ENCODE data around the gene PRMT7. TPM values are rescaled to one million over a fixed set of nuclear protein-coding genes. Genes with fewer than 3 reads are reported as not detected.

PRMT7 gene
- total and polyA plus RNA-seq, 10 donors = 25.0 to 66.4 (median 42.0) TPM

DNA sequence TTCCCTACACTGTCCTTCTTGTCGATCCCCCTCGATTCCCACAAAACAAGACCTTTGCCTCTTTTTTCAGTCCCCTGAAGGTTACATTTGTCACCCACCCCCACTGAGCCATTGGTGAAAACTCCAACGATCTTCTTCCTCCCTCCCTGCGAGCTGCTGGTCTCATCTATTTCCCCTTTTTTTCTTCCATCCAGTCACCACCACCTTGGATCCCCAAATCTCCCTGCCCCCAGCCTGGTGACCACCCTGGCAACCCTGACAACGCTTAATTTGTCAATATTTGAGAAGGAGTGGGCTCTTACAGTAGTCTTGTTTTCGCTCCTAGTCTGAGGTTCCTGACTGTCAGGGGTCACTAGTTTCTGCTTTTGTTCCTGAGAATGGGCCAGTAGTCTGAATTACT lies 74.6 kb downstream of the PRMT7 start:
- 43 to 74% (median 56%) methylated on average over 6 of the region's 6 CpGs for WGBS, 5 donors
- DNase-seq = peak; percentile 6
- Histone ChIP-seq H3K36me3 (no peaks in the 10 kb centered on the region), H3K4me1 (peaks cover 0 to 19% (median 4%) of the 10 kb centered on the region in 6 donors), H3K9me3 (no peaks in the 10 kb centered on the region), H3K4me3 (no peak overlapping the region), H3K27me3 (replicated peaks in 1 of 7) (no peaks in the 10 kb centered on the region), H3K27ac (no peak overlapping the region)
- TF ChIP-seq POLR2A (IDR thresholded peaks at IDR 0.05) (no peak), POLR2AphosphoS5 (IDR thresholded peaks at IDR 0.05) (no peak)
- TF ChIP-seq, protein P1, sequence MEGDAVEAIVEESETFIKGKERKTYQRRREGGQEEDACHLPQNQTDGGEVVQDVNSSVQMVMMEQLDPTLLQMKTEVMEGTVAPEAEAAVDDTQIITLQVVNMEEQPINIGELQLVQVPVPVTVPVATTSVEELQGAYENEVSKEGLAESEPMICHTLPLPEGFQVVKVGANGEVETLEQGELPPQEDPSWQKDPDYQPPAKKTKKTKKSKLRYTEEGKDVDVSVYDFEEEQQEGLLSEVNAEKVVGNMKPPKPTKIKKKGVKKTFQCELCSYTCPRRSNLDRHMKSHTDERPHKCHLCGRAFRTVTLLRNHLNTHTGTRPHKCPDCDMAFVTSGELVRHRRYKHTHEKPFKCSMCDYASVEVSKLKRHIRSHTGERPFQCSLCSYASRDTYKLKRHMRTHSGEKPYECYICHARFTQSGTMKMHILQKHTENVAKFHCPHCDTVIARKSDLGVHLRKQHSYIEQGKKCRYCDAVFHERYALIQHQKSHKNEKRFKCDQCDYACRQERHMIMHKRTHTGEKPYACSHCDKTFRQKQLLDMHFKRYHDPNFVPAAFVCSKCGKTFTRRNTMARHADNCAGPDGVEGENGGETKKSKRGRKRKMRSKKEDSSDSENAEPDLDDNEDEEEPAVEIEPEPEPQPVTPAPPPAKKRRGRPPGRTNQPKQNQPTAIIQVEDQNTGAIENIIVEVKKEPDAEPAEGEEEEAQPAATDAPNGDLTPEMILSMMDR (IDR thresholded peaks at IDR 0.05 in 8 of 11, conservative IDR thresholded peaks at IDR 0.05 in 3 of 11) = no peak
- intact Hi-C loops (cut with DNase I; ENCODE audit: low total_unique reads) = no loop called here

- Histone ChIP-seq H3K27ac (no peak overlapping the region), H3K27me3 (replicated peaks in 1 of 7) (no peaks in the 10 kb centered on the region), H3K36me3 (no peaks in the 10 kb centered on the region), H3K4me3 (no peak overlapping the region), H3K9me3 (no peaks in the 10 kb centered on the region), H3K4me1 (peaks cover 0 to 18% (median 3%) of the 10 kb centered on the region in 6 donors)
- TF ChIP-seq POLR2AphosphoS5 (IDR thresholded peaks at IDR 0.05) = no peak
- TF ChIP-seq, protein P1 (IDR thresholded peaks at IDR 0.05 in 8 of 11, conservative IDR thresholded peaks at IDR 0.05 in 3 of 11) = no peak
- TF ChIP-seq POLR2A (IDR thresholded peaks at IDR 0.05) = no peak
- peak; percentile 23 for DNase-seq
- intact Hi-C loops (cut with DNase I; ENCODE audit: low total_unique reads) = no loop called here
- WGBS, 5 donors = 84 to 92% (median 89%) methylated on average over 13 to 14 of the region's 14 CpGs
Measured at GRCh38 chr16:68386628-68387027, 75.8 kb downstream of the PRMT7 start.

DNA sequence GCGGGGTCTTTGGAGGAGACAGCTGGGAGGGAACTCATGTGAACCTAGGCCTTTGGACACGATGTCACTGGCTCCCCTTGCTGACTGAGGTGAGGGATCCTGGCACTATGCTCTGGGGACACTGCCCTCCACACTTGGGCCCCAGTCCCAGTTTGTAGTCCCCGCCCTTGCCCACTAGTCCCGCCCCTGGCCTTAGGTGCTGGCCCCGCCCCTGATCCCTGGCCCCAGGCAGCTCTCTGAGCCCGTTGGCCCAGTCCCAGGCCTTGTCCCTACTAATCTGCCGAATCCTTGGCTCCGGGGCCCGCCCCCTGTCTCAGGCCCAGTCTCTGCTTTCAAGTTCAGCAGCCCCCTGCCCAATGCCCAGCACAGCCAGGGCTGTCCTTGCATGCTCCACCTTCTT lies 76.5 kb downstream of the PRMT7 start:
- no peak for DNase-seq
- Histone ChIP-seq H3K36me3 (no peaks in the 10 kb centered on the region), H3K27me3 (replicated peaks in 1 of 7) (no peaks in the 10 kb centered on the region), H3K27ac (no peak overlapping the region), H3K9me3 (no peaks in the 10 kb centered on the region), H3K4me3 (no peak overlapping the region), H3K4me1 (peaks cover 0 to 12% (median 0%) of the 10 kb centered on the region in 6 donors)
- WGBS, 5 donors = 86 to 95% (median 91%) methylated on average over 9 of the region's 9 CpGs
- no peak for TF ChIP-seq POLR2AphosphoS5 (IDR thresholded peaks at IDR 0.05)
- TF ChIP-seq, protein P1 (IDR thresholded peaks at IDR 0.05 in 8 of 11, conservative IDR thresholded peaks at IDR 0.05 in 3 of 11) = no peak
- no peak for TF ChIP-seq POLR2A (IDR thresholded peaks at IDR 0.05)
- intact Hi-C loops (cut with DNase I; ENCODE audit: low total_unique reads) = no loop called here

GRCh38 chr16:68388124-68388523 lies 77.3 kb downstream of the PRMT7 start:
- intact Hi-C loops (cut with DNase I; ENCODE audit: low total_unique reads) = no loop called here
- peak; percentile 61 for DNase-seq
- H3K4me1 ChIP-seq = peaks cover 0 to 8% (median 0%) of the 10 kb centered on the region in 6 donors
- H3K27me3 ChIP-seq (replicated peaks in 1 of 7) = no peaks in the 10 kb centered on the region
- WGBS, 5 donors = 65 to 91% (median 75%) methylated on average over 1 to 3 of the region's 3 CpGs
- TF ChIP-seq, protein P1 (IDR thresholded peaks at IDR 0.05 in 8 of 11, conservative IDR thresholded peaks at IDR 0.05 in 3 of 11) = no peak
- no peak for TF ChIP-seq POLR2AphosphoS5 (IDR thresholded peaks at IDR 0.05)
- TF ChIP-seq POLR2A (IDR thresholded peaks at IDR 0.05) = no peak
- H3K27ac ChIP-seq = no peak overlapping the region
- no peaks in the 10 kb centered on the region for H3K36me3 ChIP-seq
- H3K9me3 ChIP-seq = no peaks in the 10 kb centered on the region
- no peak overlapping the region for H3K4me3 ChIP-seq
